ENCODE results near the gene GDF10. TPM values are rescaled to one million over a fixed set of nuclear protein-coding genes. Genes with fewer than 3 reads are reported as not detected.

Gene GDF10
- total RNA-seq, 1 donor: 1.1 TPM

Other genes with a start within 250 kb of the GDF10 start
- not detected for gene GDF2, start 22.3 kb downstream of the GDF10 start, total RNA-seq
- not detected for gene RBP3, start 48.2 kb downstream of the GDF10 start, total RNA-seq
- 0.27 TPM for gene ZNF488, start 84.1 kb downstream of the GDF10 start, total RNA-seq
- gene ANXA8, start 183.9 kb downstream of the GDF10 start, total RNA-seq: under 0.01 TPM
- gene FAM25G, start 191.5 kb downstream of the GDF10 start, total RNA-seq: not detected
- 9.2 TPM for gene AGAP9, start 223.4 kb downstream of the GDF10 start, total RNA-seq

All from hematopoietic multipotent progenitor cell (in vitro differentiated cells).